Right atrium auricular region (tissue), 2 donors: ENCODE results near the gene LARP4B. TPM values are rescaled to one million over a fixed set of nuclear protein-coding genes. Genes with fewer than 3 reads are reported as not detected.
A peak's percentile ranks its signal among the peaks of the same experiment; 100 is the strongest.

Experiments used
- DNase-seq: peaks from one replicate; pipeline ENCODE4 v3.0.0-alpha.2; 2019; ENCODE audit warnings: low spot score
- H3K27ac ChIP-seq, 2 donors: fragments of 200-600 bp; sonication (generic); 1 replicate in 1 of 2; 2 replicates in 1 of 2; pipeline ENCODE4 v1.5.1; 2016 to 2019
- H3K27me3 ChIP-seq, 2 donors: fragments of 200-600 bp; sonication (generic); one replicate each; pipeline versions ENCODE4 v1.5.1 to v1.6.0; 2017 to 2019
- H3K36me3 ChIP-seq: fragments of 200-600 bp; sonication (generic); one replicate; pipeline ENCODE4 v1.5.1; 2016
- H3K4me1 ChIP-seq, 2 donors: fragments of 200-600 bp; sonication (generic); one replicate each; pipeline versions ENCODE4 v1.5.1 to v1.6.0; 2017 to 2019
- H3K4me3 ChIP-seq, 2 donors: fragments of 200-600 bp; sonication (generic); 1 replicate in 1 of 2; 2 replicates in 1 of 2; pipeline ENCODE4 v1.5.1; 2017 to 2019; ENCODE audit warnings: mild to moderate bottlenecking in 1 of 2, moderate library complexity in 1 of 2
- H3K9me3 ChIP-seq, 2 donors: fragments of 200-600 bp; sonication (generic); one replicate each; pipeline ENCODE4 v1.5.1; 2019
- total RNA-seq, 2 donors: library from RNA; depleted of rRNA; stranded (reverse); fragments of >200 nt; gene quantifications; one replicate each; pipeline ENCODE4 v1.1.0, GENCODE V29; 2016
- TF ChIP-seq, protein P1 (sequence below), 2 donors: fragments of 200-600 bp; sonication (generic); IDR thresholded peaks; one replicate each; pipeline ENCODE4 v1.5.1; 2019; ENCODE audit warnings: antibody characterized with exemption in 2 of 2

LARP4B gene
- total RNA-seq, 2 donors from 2014 or later = 24.2 to 26.1 TPM

DNA sequence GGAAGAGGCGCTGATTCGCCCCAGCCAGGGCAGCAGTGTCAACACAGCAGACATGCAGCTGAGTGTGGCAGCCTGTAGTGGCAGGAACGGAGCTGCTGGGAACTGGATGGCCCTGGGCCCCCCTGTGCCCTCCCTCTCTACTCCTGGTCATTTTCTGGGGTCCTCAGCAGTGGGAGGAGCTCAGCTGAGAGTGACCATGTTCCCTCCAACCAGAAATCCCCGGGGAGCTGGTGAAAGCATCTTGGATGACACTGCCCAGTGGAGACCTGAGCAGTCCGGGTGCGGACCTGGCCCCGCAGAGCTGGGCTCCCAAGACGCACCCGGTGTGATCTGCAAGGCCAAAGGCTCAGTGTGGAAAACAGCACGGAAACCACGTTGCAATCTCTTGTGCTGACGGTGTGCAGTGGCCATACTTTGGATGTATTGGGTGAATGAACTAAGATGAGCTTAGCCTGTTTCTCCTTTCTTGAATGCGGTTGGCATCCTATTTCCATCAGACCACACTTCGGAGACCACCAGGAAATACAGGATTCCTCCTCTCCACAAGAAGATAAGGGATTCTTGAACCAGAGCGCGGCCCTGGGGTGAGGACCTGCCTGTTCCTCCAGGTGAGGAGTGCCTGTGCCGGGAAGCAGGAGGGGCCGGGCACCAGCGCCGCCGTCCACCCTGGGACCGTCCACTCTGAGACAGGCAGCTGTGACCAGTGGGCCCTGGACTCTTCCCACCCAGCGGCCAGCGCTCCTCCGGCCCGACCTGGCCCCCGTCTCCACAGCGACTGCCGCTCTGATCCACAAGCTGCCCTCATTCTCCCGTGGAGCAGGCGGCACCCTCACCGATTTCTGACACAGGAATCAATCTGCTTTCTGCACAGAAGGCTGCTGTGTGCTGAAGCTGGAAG is 148.5 kb downstream of the LARP4B start:
- Histone ChIP-seq H3K27me3 (no peaks in the 10 kb centered on the region), H3K4me1 (peaks cover 0 to 10% of the 10 kb centered on the region in 2 donors), H3K36me3 (no peaks in the 10 kb centered on the region), H3K9me3 (no peaks in the 10 kb centered on the region), H3K4me3 (no peak overlapping the region), H3K27ac (no peak overlapping the region)
- DNase-seq = peak; percentile 42
- TF ChIP-seq, protein P1, sequence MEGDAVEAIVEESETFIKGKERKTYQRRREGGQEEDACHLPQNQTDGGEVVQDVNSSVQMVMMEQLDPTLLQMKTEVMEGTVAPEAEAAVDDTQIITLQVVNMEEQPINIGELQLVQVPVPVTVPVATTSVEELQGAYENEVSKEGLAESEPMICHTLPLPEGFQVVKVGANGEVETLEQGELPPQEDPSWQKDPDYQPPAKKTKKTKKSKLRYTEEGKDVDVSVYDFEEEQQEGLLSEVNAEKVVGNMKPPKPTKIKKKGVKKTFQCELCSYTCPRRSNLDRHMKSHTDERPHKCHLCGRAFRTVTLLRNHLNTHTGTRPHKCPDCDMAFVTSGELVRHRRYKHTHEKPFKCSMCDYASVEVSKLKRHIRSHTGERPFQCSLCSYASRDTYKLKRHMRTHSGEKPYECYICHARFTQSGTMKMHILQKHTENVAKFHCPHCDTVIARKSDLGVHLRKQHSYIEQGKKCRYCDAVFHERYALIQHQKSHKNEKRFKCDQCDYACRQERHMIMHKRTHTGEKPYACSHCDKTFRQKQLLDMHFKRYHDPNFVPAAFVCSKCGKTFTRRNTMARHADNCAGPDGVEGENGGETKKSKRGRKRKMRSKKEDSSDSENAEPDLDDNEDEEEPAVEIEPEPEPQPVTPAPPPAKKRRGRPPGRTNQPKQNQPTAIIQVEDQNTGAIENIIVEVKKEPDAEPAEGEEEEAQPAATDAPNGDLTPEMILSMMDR (IDR thresholded peaks at IDR 0.05) = no peak

GRCh38 chr10:780536-781524 is 150.7 kb downstream of the LARP4B start:
- H3K36me3 ChIP-seq = no peaks in the 10 kb centered on the region
- H3K4me1 ChIP-seq = peaks cover 0 to 9% of the 10 kb centered on the region in 2 donors
- no peak overlapping the region for H3K27ac ChIP-seq
- no peaks in the 10 kb centered on the region for H3K27me3 ChIP-seq
- TF ChIP-seq, protein P1 (IDR thresholded peaks at IDR 0.05) = no peak
- no peak for DNase-seq
- no peaks in the 10 kb centered on the region for H3K9me3 ChIP-seq
- H3K4me3 ChIP-seq = no peak overlapping the region

- Histone ChIP-seq H3K4me1 (no peaks in the 10 kb centered on the region), H3K36me3 (no peaks in the 10 kb centered on the region), H3K27me3 (no peaks in the 10 kb centered on the region), H3K27ac (no peak overlapping the region), H3K9me3 (no peaks in the 10 kb centered on the region), H3K4me3 (no peak overlapping the region)
- DNase-seq = peak; percentile 36
- TF ChIP-seq, protein P1 (IDR thresholded peaks at IDR 0.05) = no peak
Observed at GRCh38 chr10:778626-779330, 152.7 kb downstream of the LARP4B start.

DNA sequence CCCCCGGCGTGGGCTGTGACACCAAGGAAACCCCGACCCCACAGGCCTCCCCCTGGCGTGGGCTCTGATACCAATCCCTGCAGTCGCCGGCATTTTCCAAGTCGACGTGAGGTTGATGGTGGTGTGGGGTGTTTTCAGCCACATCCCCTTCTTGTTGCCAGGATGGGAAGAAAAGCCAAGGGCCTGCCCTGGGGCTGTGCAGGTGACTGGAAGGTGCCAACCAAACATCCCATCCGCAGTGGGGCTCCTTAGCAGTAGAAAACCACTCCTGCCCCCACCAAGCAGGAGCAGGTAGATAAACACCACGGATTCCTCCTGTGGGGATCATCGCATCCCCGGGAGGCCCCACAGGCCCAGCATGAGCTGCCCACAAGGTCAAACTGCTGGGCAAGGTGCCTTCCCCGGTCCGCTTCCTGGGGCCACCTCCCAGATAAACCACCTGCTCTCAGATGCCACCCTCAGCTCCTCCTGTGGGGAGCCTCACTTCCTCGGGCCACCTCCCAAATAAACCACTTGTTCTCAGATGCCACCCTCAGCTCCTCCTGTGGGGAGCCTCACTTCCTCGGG is 153.5 kb downstream of the LARP4B start:
- no peak for DNase-seq
- Histone ChIP-seq H3K27me3 (no peaks in the 10 kb centered on the region), H3K4me3 (no peak overlapping the region), H3K36me3 (no peaks in the 10 kb centered on the region), H3K27ac (no peak overlapping the region), H3K4me1 (no peaks in the 10 kb centered on the region), H3K9me3 (no peaks in the 10 kb centered on the region)
- TF ChIP-seq, protein P1 (IDR thresholded peaks at IDR 0.05) = no peak

- Histone ChIP-seq H3K27me3 (no peaks in the 10 kb centered on the region), H3K27ac (no peak overlapping the region), H3K36me3 (no peaks in the 10 kb centered on the region), H3K4me3 (no peak overlapping the region), H3K4me1 (no peaks in the 10 kb centered on the region), H3K9me3 (no peaks in the 10 kb centered on the region)
- no peak for DNase-seq
- TF ChIP-seq, protein P1 (IDR thresholded peaks at IDR 0.05) = no peak
Observed at GRCh38 chr10:776772-777171, 154.7 kb downstream of the LARP4B start.
